Bronchial epithelial cell (primary cell): Measurements from ENCODE around the gene CSF1. TPM values are rescaled to one million over a fixed set of nuclear protein-coding genes. Genes with fewer than 3 reads are reported as not detected.
A peak's percentile ranks its signal among the peaks of the same experiment; 100 is the strongest.
"Not testable (repeated sequence)": the region's sequence is repeated elsewhere in the genome, so short reads cannot be mapped to it uniquely, and the experiment has no call there.

Source experiments
- DNase-seq: peaks from one replicate; pipeline ENCODE4 v3.0.0-alpha.2; 2010; ENCODE audit warnings: low read depth
- FAIRE-seq: peaks from 2 replicates; lab custom pipeline; 2011; peaks lifted over from hg19 to GRCh38; lab: Jason Lieb, UNC
- H3K27me3 ChIP-seq: 2 replicates; pipeline ENCODE4 v1.5.1; 2011; ENCODE audit warnings: low read length; ENCODE audit not compliant: control insufficient read depth, insufficient read depth
- H3K36me3 ChIP-seq: 2 replicates; pipeline ENCODE4 v1.5.1; 2011; ENCODE audit warnings: low read length; ENCODE audit not compliant: control insufficient read depth, insufficient read depth
- H3K4me3 ChIP-seq: 2 replicates; pipeline ENCODE4 v1.5.1; 2011; ENCODE audit warnings: mild to moderate bottlenecking, low read depth, low read length, control low read depth
- CTCF ChIP-seq: IDR thresholded peaks from 2 replicates; pipeline ENCODE4 v1.5.1; 2011; ENCODE audit warnings: mild to moderate bottlenecking, moderate library complexity, low read length, control low read depth, inconsistent platforms; ENCODE audit not compliant: insufficient read depth, severe bottlenecking
- total RNA-seq: library from RNA; depleted of rRNA; stranded (reverse); fragments of >200 nt; gene quantifications from 2 replicates; pipeline ENCODE4 v1.2.1, GENCODE V29; 2014

CSF1 gene
- 1.1 and 1.3 TPM in 2 replicates for total RNA-seq

- DNase-seq (no peak), FAIRE-seq (no peak)
- Histone ChIP-seq H3K27me3 (peaks cover 2% of the 10 kb centered on the region), H3K4me3 (peak within 1 kb of the TSS; percentile 63), H3K36me3 (no peaks in the 10 kb centered on the region)
- no peak for TF ChIP-seq CTCF
Measured at GRCh38 chr1:109910123-109910962, at the start of gene CSF1. Gene CSF1 (plus strand): TSS chr1:109910849. CDS start chr1:109911024, 175 bp downstream.

GRCh38 chr1:109861616-109862015 lies 49.0 kb upstream of the CSF1 start:
- not testable (repeated sequence) for DNase-seq, H3K36me3 ChIP-seq, FAIRE-seq, H3K27me3 ChIP-seq, H3K4me3 ChIP-seq

GRCh38 chr1:109863667-109864046 lies 47.0 kb upstream of the CSF1 start:
- Histone ChIP-seq H3K4me3 (no peak overlapping the region), H3K36me3 (no peaks in the 10 kb centered on the region), H3K27me3 (no peaks in the 10 kb centered on the region)
- FAIRE-seq = no peak
- no peak for TF ChIP-seq CTCF
- no peak for DNase-seq

GRCh38 chr1:109864047-109864822 lies 46.4 kb upstream of the CSF1 start:
- FAIRE-seq (no peak), DNase-seq (no peak)

GRCh38 chr1:109864930-109865612 lies 45.6 kb upstream of the CSF1 start:
- Histone ChIP-seq H3K36me3 (no peaks in the 10 kb centered on the region), H3K27me3 (no peaks in the 10 kb centered on the region), H3K4me3 (no peak overlapping the region)
- TF ChIP-seq CTCF = no peak
- no peak for DNase-seq
- FAIRE-seq = peak; percentile 7

More at GRCh38 chr1:109864047-109864822, 46.4 kb upstream of the CSF1 start:
- no peak for TF ChIP-seq CTCF
- no peak overlapping the region for H3K4me3 ChIP-seq
- no peaks in the 10 kb centered on the region for H3K36me3 ChIP-seq
- H3K27me3 ChIP-seq = no peaks in the 10 kb centered on the region

- no peak for FAIRE-seq
- TF ChIP-seq CTCF = no peak
Measured at GRCh38 chr1:109866071-109866470, 44.6 kb upstream of the CSF1 start.

More at GRCh38 chr1:109866071-109866470, 44.6 kb upstream of the CSF1 start:
- DNase-seq = no peak
- no peaks in the 10 kb centered on the region for H3K36me3 ChIP-seq
- no peaks in the 10 kb centered on the region for H3K27me3 ChIP-seq
- H3K4me3 ChIP-seq = no peak overlapping the region
